OCI-LY3 (cell line): Measurements from ENCODE around the gene PSME3.

Experiments
- H2AFZ ChIP-seq: fragments of 200-600, 300-600 bp; shearing (Covaris generic); 2 replicates; pipeline ENCODE4 v1.6.0; 2014; ENCODE audit warnings: antibody characterized with exemption, low read depth, low read length
- H3K27ac ChIP-seq: fragments of 200-600, 300-600 bp; sonication (generic); 2 replicates; pipeline ENCODE4 v1.5.1; 2014; ENCODE audit warnings: mild to moderate bottlenecking, low read length, moderate library complexity, mixed read lengths
- H3K27me3 ChIP-seq: fragments of 200-600, 300-600 bp; sonication (generic); 2 replicates; pipeline ENCODE4 v1.6.1; 2014; ENCODE audit warnings: low read depth, low read length, mixed read lengths
- H3K36me3 ChIP-seq: fragments of 200-600, 300-600 bp; sonication (generic); replicated peaks from 2 replicates; pipeline ENCODE3; 2014; ENCODE audit warnings: low read depth, low read length, mixed read lengths
- H3K4me1 ChIP-seq: fragments of 300-600, 200-600 bp; sonication (generic); 2 replicates; pipeline ENCODE4 v1.6.1; 2014; ENCODE audit warnings: low read length, mixed read lengths
- H3K4me2 ChIP-seq: fragments of 200-600, 300-600 bp; sonication (generic); 2 replicates; pipeline ENCODE4 v1.6.1; 2014; ENCODE audit warnings: low read length, mixed read lengths
- H3K4me3 ChIP-seq: fragments of 300-600, 200-600 bp; sonication (generic); 2 replicates; pipeline ENCODE4 v1.5.1; 2014; ENCODE audit warnings: antibody characterized with exemption, mild to moderate bottlenecking, low read length, moderate library complexity
- H3K79me2 ChIP-seq: fragments of 300-600, 200-600 bp; shearing (Covaris generic); 2 replicates; pipeline ENCODE4 v1.6.1; 2014; ENCODE audit warnings: mild to moderate bottlenecking, low read length, mixed read lengths
- H3K9ac ChIP-seq: fragments of 300-600, 200-600 bp; shearing (Covaris generic); 2 replicates; pipeline ENCODE4 v1.6.0; 2014; ENCODE audit warnings: mild to moderate bottlenecking, low read length, moderate library complexity
- H3K9me3 ChIP-seq: fragments of 200-600, 300-600 bp; shearing (Covaris generic); 2 replicates; pipeline ENCODE4 v1.6.1; 2014; ENCODE audit warnings: low read length, mixed read lengths; ENCODE audit not compliant: insufficient read depth
- H4K20me1 ChIP-seq: fragments of 200-600, 300-600 bp; sonication (generic); 2 replicates; pipeline ENCODE4 v1.6.1; 2016; ENCODE audit warnings: low read length, mixed read lengths; ENCODE audit not compliant: insufficient read depth
- CTCF ChIP-seq: fragments of 200-600, 300-600 bp; sonication (generic); IDR thresholded peaks from 2 replicates; pipeline ENCODE4 v1.5.1; 2014; ENCODE audit warnings: antibody characterized with exemption, low read length, low read depth
- EZH2phosphoT487 ChIP-seq: fragments of 200-600 bp; shearing (Covaris generic); IDR thresholded peaks from 2 replicates; pipeline ENCODE4 v1.6.1; 2018; ENCODE audit warnings: antibody characterized with exemption, mixed run types, low read depth

The PSME3 gene

DNA sequence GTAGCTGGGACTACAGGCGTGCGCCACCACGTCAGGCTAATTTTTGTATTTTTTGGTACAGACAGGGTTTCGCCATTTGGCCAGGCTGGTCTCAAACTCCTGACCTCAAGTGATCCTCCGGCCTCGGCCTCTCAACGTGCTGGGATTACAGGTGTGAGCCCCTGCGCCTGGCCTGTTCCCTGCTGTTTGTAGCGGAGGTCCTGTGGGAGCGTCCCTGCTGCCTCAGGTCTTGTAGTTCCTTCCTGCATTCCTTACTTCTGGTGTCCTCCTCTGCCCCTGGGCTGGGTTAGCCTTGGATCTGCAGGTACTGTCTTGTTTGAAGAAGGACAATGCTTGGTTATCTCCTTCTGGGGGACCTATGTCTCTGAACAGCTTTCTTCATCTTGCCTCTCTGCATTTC lies 43.8 kb downstream of the PSME3 start:
- Histone ChIP-seq H2AFZ (no peak overlapping the region), H3K9me3 (no peaks in the 10 kb centered on the region), H3K27ac (no peak overlapping the region), H3K9ac (no peak overlapping the region), H3K36me3 (no peaks in the 10 kb centered on the region), H4K20me1 (no peaks in the 10 kb centered on the region), H3K27me3 (peaks cover 26% of the 10 kb centered on the region), H3K79me2 (no peaks in the 10 kb centered on the region), H3K4me2 (no peak overlapping the region), H3K4me3 (no peak overlapping the region), H3K4me1 (0 out of 2 replicates have a peak, but pooled peaks cover 2% of the 10 kb centered on the region)
- no peak for TF ChIP-seq EZH2phosphoT487
- TF ChIP-seq CTCF = no peak

GRCh38 chr17:42878123-42878880 lies 45.1 kb downstream of the PSME3 start:
- Histone ChIP-seq H3K79me2 (no peaks in the 10 kb centered on the region), H3K9me3 (no peaks in the 10 kb centered on the region), H2AFZ (no peak overlapping the region), H3K27ac (no peak overlapping the region), H3K36me3 (no peaks in the 10 kb centered on the region), H3K9ac (no peak overlapping the region), H4K20me1 (no peaks in the 10 kb centered on the region), H3K4me3 (0 out of 2 replicates have a peak overlapping the region, but pooled peaks have one; percentile 13), H3K27me3 (peaks cover 23% of the 10 kb centered on the region), H3K4me2 (peak overlapping the region; percentile 33), H3K4me1 (0 out of 2 replicates have a peak, but pooled peaks cover 2% of the 10 kb centered on the region)
- TF ChIP-seq EZH2phosphoT487 = no peak
- no peak for TF ChIP-seq CTCF

- H3K27ac ChIP-seq = no peak overlapping the region
- no peaks in the 10 kb centered on the region for H4K20me1 ChIP-seq
- H3K4me2 ChIP-seq = no peak overlapping the region
- peaks cover 23% of the 10 kb centered on the region for H3K27me3 ChIP-seq
- H3K36me3 ChIP-seq = no peaks in the 10 kb centered on the region
- TF ChIP-seq EZH2phosphoT487 (no peak), CTCF (no peak)
- no peaks in the 10 kb centered on the region for H3K79me2 ChIP-seq
- 0 out of 2 replicates have a peak, but pooled peaks cover 2% of the 10 kb centered on the region for H3K4me1 ChIP-seq
- no peaks in the 10 kb centered on the region for H3K9me3 ChIP-seq
- no peak overlapping the region for H2AFZ ChIP-seq
- no peak overlapping the region for H3K9ac ChIP-seq
- no peak overlapping the region for H3K4me3 ChIP-seq
These were observed 45.9 kb downstream of the PSME3 start for GRCh38 chr17:42878924-42879595.

DNA sequence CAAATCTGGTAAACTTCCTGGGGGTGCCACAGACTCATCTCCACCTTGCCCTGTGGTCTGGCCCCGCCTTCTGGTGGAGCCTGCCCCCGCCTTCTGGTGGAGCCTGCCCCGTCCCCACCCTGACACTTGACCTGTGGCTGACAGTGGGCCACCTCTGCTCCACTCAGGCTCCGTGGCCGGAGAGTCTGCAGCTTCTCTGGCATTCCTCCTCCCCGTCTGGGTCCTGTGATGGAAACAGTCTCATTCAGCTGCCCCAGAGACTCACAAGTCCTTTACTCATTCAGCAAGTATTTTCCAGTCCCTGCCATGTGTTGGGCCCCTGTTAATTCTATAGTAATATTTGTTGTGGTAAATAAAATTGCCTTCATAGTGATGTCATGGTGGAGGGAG lies 46.4 kb downstream of the PSME3 start:
- H3K9ac ChIP-seq = no peak overlapping the region
- H3K27me3 ChIP-seq = peaks cover 23% of the 10 kb centered on the region
- no peaks in the 10 kb centered on the region for H3K79me2 ChIP-seq
- no peak overlapping the region for H3K4me3 ChIP-seq
- H3K4me1 ChIP-seq = 0 out of 2 replicates have a peak, but pooled peaks cover 2% of the 10 kb centered on the region
- no peaks in the 10 kb centered on the region for H4K20me1 ChIP-seq
- no peak overlapping the region for H3K4me2 ChIP-seq
- no peaks in the 10 kb centered on the region for H3K9me3 ChIP-seq
- no peak overlapping the region for H2AFZ ChIP-seq
- H3K27ac ChIP-seq = no peak overlapping the region
- no peak for TF ChIP-seq EZH2phosphoT487
- no peak for TF ChIP-seq CTCF
- no peaks in the 10 kb centered on the region for H3K36me3 ChIP-seq
